Stimulated activated CD4-positive, alpha-beta T cell treated with anti-CD3 and anti-CD28 coated beads, Interleukin-15, amount 100 ng/mL, for 24 hours (primary cell): ENCODE results near the gene FHL3.
"Not testable (repeated sequence)": the region's sequence is repeated elsewhere in the genome, so short reads cannot be mapped to it uniquely, and the experiment has no call there.

Source experiments
- DNase-seq: peaks from one replicate; pipeline ENCODE4 v3.0.0-alpha.2; 2020

The FHL3 gene

GRCh38 chr1:37983546-37983945 is 21.8 kb downstream of the FHL3 start:
- DNase-seq = no peak

- no peak for DNase-seq
These were observed 26.8 kb downstream of the FHL3 start for GRCh38 chr1:37978541-37978940.

GRCh38 chr1:37975083-37975482 is 30.2 kb downstream of the FHL3 start:
- DNase-seq = not testable (repeated sequence)

GRCh38 chr1:37974567-37974966 is 30.7 kb downstream of the FHL3 start:
- no peak for DNase-seq

GRCh38 chr1:37973684-37974083 is 31.6 kb downstream of the FHL3 start:
- DNase-seq = not testable (repeated sequence)

GRCh38 chr1:37965301-37965700 is 40.0 kb downstream of the FHL3 start:
- DNase-seq = no peak

- DNase-seq = not testable (repeated sequence)
These were observed 41.2 kb downstream of the FHL3 start for GRCh38 chr1:37964106-37964505.

- DNase-seq = no peak
These were observed 46.6 kb downstream of the FHL3 start for GRCh38 chr1:37958690-37959089.

GRCh38 chr1:37955685-37956084 is 49.6 kb downstream of the FHL3 start:
- no peak for DNase-seq

- no peak for DNase-seq
These were observed 50.9 kb downstream of the FHL3 start for GRCh38 chr1:37954316-37954971.

GRCh38 chr1:37952738-37953137 is 52.6 kb downstream of the FHL3 start:
- DNase-seq = no peak

- no peak for DNase-seq
These were observed 53.3 kb downstream of the FHL3 start for GRCh38 chr1:37951783-37952624.

GRCh38 chr1:37951041-37951782 is 54.1 kb downstream of the FHL3 start:
- DNase-seq = no peak

GRCh38 chr1:37949524-37950152 is 55.7 kb downstream of the FHL3 start:
- DNase-seq = no peak

- no peak for DNase-seq
These were observed 56.5 kb downstream of the FHL3 start for GRCh38 chr1:37948841-37949240.

- no peak for DNase-seq
These were observed 57.1 kb downstream of the FHL3 start for GRCh38 chr1:37948166-37948565.

- no peak for DNase-seq
These were observed 58.0 kb downstream of the FHL3 start for GRCh38 chr1:37947364-37947763.
